ENCODE data around the gene LHPP.
A peak's percentile ranks its signal among the peaks of the same experiment; 100 is the strongest.
"Not testable (repeated sequence)": the region's sequence is repeated elsewhere in the genome, so short reads cannot be mapped to it uniquely, and the experiment has no call there.

The LHPP gene, protein sequence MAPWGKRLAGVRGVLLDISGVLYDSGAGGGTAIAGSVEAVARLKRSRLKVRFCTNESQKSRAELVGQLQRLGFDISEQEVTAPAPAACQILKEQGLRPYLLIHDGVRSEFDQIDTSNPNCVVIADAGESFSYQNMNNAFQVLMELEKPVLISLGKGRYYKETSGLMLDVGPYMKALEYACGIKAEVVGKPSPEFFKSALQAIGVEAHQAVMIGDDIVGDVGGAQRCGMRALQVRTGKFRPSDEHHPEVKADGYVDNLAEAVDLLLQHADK

DNA sequence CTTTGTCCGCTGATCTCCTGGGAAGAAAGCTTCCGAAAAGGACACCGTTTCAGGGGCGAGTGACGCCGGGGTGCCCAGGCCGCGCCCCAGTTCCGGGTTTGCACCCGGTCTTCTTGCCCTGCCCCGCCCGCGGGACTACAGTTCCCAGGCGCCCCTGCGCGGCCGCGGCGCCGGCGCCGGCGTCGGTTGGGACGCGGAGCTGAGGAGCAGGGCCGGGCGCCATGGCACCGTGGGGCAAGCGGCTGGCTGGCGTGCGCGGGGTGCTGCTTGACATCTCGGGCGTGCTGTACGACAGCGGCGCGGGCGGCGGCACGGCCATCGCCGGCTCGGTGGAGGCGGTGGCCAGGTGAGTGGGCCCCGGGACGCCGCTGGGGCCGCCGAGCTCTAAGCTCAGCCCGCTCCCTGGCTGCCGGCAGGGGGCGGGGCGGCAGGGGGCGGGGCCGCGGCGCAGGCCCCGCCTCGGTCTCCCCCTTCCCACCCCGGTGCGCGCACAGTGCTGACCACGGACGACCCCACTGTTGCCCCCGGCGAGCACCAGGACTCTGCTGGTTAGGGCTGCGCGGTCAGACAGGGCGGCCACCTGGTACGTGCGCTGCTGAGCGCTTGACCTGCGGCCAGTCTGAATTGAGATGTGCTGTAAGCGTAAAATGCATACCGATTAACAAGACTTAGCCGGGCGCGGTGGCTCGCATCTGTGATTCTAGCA, at the start of gene LHPP:
TSS of gene LHPP (plus strand) at position 182 of the 706 bp plus-strand sequence. CDS start at position 222, 40 bp downstream.
- DNase-seq, result peak; percentile 74

- DNase-seq, result no peak
Observed at GRCh38 chr10:124414076-124414475, 47.5 kb upstream of the LHPP start.

GRCh38 chr10:124415210-124415609, 46.4 kb upstream of the LHPP start:
- no peak for DNase-seq

DNA sequence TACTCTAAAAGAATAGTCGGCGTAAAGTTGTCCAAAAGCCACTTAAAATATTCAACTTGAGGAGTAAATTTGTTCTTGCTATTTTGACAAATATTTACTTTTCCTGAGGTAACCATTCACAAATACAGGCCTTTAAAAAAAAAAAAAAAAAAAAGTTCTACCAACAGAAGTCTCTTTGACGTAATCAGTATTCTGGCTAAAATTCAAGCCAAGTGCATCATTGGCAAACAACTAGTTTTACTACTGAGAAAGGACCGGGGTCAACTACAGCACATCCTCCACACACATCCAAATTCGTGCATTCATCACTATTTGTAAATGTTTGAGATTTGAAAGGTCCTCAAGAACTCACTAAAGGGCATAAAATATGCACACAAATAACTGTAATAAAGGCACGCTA, 44.9 kb upstream of the LHPP start:
- DNase-seq, result no peak

- no peak for DNase-seq
Observed at GRCh38 chr10:124417895-124418725, 43.5 kb upstream of the LHPP start.

DNA sequence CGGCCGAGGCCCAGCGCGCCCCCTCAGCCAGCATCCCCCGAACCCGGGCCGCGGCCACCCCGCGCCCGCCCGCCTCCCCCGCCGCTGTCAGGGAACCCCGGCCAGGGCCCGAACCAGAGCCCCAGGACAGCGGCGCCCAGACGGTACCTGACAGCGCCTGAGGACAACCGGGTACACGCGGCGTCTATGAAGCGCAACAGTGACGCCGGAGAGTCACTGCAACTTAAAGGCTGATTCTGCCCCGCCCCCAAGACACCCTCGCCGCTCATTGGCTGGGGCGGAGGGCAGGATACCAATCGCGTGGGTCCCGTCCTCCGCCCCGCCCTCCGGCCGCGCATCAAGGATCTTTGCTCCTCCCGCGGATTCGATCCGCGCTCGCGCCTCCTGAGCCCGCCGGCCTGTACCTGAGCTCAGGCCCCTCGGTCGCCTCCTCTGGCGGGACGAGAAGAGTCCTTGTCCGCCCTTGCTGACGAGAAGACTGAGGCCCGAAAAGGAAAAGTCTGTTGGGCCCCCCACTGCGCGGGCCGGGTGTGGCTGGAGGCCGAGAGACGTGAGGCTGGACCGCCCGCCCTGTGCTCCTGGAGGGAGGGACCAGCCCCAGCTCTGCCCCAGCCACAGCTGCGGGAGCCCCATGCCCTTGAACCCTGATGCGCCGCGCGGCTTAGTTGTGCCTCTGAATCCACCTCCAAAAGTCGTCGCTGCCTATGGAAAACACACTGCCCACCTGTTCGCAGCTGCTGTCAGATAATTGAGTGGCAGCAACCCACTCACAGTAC, 42.7 kb upstream of the LHPP start, which contains the start of gene OAT:
TSS of gene OAT (minus strand) at position 198 of the 776 bp plus-strand sequence. CDS start 6,752 bp downstream, outside the sequence.
- peak; percentile 94 for DNase-seq

GRCh38 chr10:124419635-124420034, 42.0 kb upstream of the LHPP start:
- DNase-seq, result no peak

DNA sequence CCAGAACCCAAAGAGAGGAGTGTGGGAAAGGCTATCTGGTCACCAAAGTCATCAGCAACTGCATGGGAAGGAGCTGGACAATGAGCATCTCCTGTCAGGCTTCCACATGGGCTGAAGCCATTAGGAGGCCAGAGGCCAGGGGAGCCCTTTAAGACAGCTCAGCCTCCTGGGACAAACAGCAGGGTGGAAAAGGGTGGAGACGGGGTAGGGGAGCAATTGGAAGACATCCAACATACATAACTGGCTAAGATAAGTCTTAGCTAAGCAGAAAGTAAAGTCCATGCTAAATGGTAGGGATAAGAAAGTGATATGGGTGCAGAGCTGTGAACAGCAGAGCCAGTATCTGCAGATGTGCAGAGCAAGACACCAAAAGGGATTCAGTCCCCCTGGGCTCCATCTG, 41.4 kb upstream of the LHPP start:
- no peak for DNase-seq

- DNase-seq, result no peak
Observed at GRCh38 chr10:124422742-124423141, 38.9 kb upstream of the LHPP start.

- no peak for DNase-seq
Observed at GRCh38 chr10:124423813-124424212, 37.8 kb upstream of the LHPP start.

DNA sequence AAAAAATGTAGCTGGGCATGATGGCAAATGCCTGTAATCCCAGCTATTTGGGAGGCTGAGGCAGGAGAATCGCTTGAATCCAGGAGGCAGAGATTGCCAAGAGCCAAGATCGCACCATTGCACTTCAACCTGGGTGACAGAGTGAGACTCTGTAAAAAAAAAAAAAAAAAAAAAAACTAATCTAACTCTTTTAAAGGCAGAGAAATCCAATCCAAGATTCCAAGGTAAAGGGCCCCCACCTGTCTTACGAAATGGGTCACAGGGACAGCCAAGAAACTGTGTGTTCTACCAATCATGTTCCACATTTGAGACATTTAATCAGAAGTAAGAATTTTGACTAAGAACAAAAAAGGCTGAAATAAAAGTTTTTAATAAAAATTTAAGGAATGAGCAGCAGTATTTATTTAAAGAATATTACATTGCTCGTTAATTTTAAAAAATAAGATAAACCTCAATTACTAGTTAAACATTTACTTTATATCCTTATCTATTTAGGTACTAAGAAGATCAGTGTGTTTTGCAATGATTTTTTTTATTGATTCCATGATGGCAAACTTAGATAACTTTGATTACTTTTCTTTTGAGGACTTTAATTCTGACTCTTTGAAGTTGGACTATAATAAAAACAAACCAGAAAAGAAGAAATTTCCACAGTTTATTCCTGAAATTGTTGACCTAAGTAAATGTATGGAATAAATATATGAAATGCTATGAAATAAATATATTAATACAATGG, 36.2 kb upstream of the LHPP start:
- DNase-seq, result no peak

DNA sequence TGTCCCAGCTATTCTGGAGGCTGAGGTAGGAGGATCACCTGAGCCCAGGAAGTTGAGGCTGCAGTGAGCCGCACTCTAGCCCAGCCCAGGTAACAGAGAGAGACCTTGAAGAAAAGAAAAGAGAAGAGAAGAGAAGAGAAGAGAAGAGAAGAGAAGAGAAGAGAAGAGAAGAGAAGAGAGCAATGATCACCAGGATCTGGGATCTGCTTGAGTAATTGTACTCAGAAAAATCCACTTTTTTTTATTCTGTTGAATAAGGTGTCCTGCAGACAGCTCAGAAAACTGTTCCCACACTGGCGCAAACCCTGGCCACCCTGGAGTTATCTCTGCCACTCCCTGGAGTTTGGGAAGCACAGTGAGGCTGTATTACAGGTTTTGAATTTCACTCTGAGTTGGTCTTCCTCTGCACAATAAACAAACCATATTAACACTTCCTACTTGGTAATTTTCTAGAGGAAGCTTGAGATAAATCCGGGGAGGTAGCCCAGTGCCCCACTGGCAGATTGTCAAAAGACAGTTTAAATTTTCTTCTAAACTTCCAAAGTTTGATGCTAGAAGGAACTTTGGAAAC, 33.3 kb upstream of the LHPP start:
- DNase-seq, result no peak

DNA sequence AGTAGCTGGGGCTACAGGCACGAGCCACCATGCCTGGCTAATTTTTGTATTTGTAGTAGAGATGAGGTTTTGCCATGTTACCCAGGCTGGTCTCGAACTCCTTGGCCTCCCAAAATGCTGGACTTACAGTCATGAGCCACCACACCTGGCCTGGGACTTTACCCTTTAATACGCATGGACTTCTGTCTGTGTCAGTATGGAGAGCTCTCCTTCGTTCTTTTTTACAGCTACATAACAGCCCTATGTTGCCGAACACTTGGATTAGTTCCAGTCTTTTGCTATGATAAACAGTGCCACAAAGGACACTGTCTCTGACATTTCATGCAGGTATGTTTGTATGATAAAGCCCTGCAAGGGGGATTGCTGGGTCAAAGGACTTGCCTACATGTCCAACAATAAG, 32.0 kb upstream of the LHPP start:
- no peak for DNase-seq

- DNase-seq, result no peak
Observed at GRCh38 chr10:124430077-124430476, 31.5 kb upstream of the LHPP start.

GRCh38 chr10:124433461-124433860, 28.2 kb upstream of the LHPP start:
- no peak for DNase-seq

- not testable (repeated sequence) for DNase-seq
Observed at GRCh38 chr10:124435683-124436082, 25.9 kb upstream of the LHPP start.

DNA sequence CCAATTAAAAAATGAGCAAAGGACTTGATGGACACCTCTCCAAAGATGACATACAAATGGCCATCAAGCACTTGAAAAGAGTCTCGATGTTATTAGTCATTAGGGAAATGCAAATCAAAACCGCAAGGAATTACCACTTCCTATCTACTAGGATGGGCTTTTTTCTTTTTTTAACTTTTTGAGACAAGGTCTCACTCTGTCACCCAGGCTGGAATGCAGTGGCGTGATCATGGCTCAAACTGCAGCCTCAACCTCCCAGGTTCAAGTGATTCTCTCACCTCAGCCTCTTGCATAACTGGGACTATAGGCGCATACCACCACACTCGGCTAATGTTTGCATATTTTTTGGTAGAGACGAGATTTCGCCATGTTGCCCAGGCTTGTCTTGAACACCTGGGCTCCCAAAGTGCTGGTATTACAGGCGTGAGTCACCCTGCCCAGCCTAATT, 25.4 kb upstream of the LHPP start:
- no peak for DNase-seq

DNA sequence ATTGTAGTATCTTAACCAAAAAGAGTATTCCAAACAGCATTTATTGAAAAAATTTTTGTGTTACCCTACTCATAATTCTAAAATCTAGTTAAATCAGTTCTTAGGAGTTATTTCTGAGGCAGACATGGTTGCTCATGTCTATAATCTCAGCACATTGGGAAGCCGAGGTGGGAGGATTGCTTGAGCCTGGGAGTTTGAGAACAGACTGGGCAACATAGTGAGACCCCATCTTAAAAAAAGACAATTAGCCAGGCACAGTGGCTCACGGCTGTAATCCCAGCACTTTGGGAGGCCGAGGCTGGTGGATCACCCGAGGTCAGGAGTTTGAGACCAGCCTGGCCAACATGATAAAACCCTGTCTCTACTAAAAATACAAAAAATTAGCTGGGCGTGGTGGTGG, 19.9 kb upstream of the LHPP start:
- not testable (repeated sequence) for DNase-seq

DNA sequence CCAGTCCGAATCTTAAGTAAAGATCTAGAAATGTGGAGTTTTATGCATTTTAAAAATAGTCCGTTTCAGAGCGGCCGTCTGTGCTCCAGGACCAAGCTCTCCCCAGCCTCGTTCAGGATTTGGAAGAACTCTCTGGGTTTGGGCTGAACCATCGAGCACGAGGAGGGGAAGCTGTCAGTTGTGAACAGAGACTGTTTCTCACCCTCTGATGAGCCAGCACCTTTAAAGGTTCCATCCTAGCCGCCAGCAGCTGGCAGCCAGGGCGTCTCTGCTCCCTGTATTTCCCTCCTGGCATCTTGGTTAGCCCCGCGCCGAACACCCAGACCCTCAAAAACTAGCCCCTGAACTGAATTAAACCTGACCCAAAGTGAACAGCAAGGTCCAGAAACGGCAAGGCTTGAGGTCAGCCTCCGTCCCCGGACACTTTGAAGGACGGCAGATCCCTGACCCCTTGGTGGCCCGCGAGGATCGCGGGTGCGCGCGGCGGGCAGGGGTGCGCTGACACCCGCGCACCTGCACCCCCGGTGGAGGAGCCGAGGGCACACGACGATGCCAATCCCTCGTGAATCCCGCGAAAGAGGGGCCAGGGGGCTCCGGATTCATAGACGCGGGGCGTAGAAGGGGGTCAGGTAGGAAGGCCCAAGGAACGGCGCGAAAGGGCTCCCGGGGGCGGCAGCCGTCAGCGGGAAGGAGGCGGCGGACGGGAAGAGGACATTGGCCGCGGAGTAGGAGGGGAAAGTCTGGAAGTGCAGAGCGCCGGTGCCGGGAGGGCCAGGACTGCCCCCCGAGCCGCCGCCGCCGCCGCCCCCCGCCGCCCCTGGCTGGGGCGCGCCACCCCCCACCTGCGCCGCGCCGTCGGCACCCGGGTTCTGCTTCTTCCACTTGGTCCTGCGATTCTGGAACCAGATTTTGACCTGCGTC, 14.5 kb upstream of the LHPP start:
- no peak for DNase-seq

GRCh38 chr10:124447751-124448466, 13.7 kb upstream of the LHPP start:
- no peak for DNase-seq

Measured in KG1 (cell line).